HG03139 (cell line): ENCODE data around the gene IL17A.

Source experiments
- ATAC-seq: cut with Tn5 transposase; IDR thresholded peaks from one replicate; pipeline ENCODE4 v1.9.1; 2021; ENCODE audit not compliant: unreplicated experiment

IL17A gene

GRCh38 chr6:52210227-52210626 lies 24.1 kb downstream of the IL17A start:
- peak; percentile 66 for ATAC-seq

- no peak for ATAC-seq
Measured at GRCh38 chr6:52213127-52213526, 27.0 kb downstream of the IL17A start.

GRCh38 chr6:52215787-52216186 lies 29.6 kb downstream of the IL17A start:
- ATAC-seq: no peak

GRCh38 chr6:52216932-52217575 lies 30.9 kb downstream of the IL17A start:
- ATAC-seq: no peak

GRCh38 chr6:52217761-52218160 lies 31.6 kb downstream of the IL17A start:
- no peak for ATAC-seq

- ATAC-seq: peak; percentile 80
Measured at GRCh38 chr6:52221302-52221701, 35.1 kb downstream of the IL17A start.

GRCh38 chr6:52227495-52227894 lies 41.3 kb downstream of the IL17A start:
- ATAC-seq: peak; percentile 99

- ATAC-seq: no peak
Measured at GRCh38 chr6:52230685-52231084, 44.5 kb downstream of the IL17A start.

GRCh38 chr6:52231406-52232127 lies 45.4 kb downstream of the IL17A start:
- ATAC-seq: no peak

GRCh38 chr6:52233005-52233404 lies 46.8 kb downstream of the IL17A start:
- ATAC-seq: no peak

GRCh38 chr6:52233975-52234823 lies 48.0 kb downstream of the IL17A start:
- no peak for ATAC-seq
